Measurements from ENCODE around the gene BRSK2.

The BRSK2 gene

GRCh38 chr11:1437500-1437899, 47.8 kb downstream of the BRSK2 start (continued):
- TF ChIP-seq ZNF37A (tag by site-specific recombination; IDR thresholded peaks at IDR 0.05) (no peak), HIC1 (tag by site-specific recombination; IDR thresholded peaks at IDR 0.05) (no peak), ZNF596 (tag by site-specific recombination; IDR thresholded peaks at IDR 0.05) (no peak), ZNF239 (tag by site-specific recombination; IDR thresholded peaks at IDR 0.05) (no peak), KLF9 (tag by site-specific recombination; IDR thresholded peaks at IDR 0.05; ENCODE audit: low read depth) (no peak), EGR2 (tag by site-specific recombination; IDR thresholded peaks at IDR 0.05; ENCODE audit: low read depth) (peak; percentile 28; the same call in 1 of the 2 replicates), ZNF658 (tag by site-specific recombination; IDR thresholded peaks at IDR 0.05) (no peak), MEIS1 (CRISPR knock-in tag; IDR thresholded peaks at IDR 0.05; ENCODE audit: borderline replicate concordance) (no peak), ZNF707 (tag by site-specific recombination; IDR thresholded peaks at IDR 0.05) (no peak), ZFP69B (tag by site-specific recombination; IDR thresholded peaks at IDR 0.05) (peak; percentile 96), ZNF560 (tag by site-specific recombination; IDR thresholded peaks at IDR 0.05; ENCODE audit: borderline replicate concordance) (no peak), ZNF16 (tag by site-specific recombination; IDR thresholded peaks at IDR 0.05; ENCODE audit: low read depth) (no peak), ZSCAN5A (tag by site-specific recombination; IDR thresholded peaks at IDR 0.05) (no peak), ZNF510 (tag by site-specific recombination; IDR thresholded peaks at IDR 0.05; ENCODE audit: insufficient replicate concordance) (no peak), KLF1 (tag by site-specific recombination; IDR thresholded peaks at IDR 0.05) (0 out of 2 replicates have a peak, but pooled peaks have one; percentile 31), ZNF404 (tag by site-specific recombination; IDR thresholded peaks at IDR 0.05) (no peak), ZBTB11 (tag by site-specific recombination; conservative IDR thresholded peaks at IDR 0.05; ENCODE audit: low read depth) (no peak), ZNF19 (tag by site-specific recombination; IDR thresholded peaks at IDR 0.05; ENCODE audit: low read depth) (no peak)

- TF ChIP-seq GLI2 (tag by site-specific recombination; IDR thresholded peaks at IDR 0.05; ENCODE audit: borderline replicate concordance, low read depth) = no peak
- TF ChIP-seq ZNF354C (tag by site-specific recombination; IDR thresholded peaks at IDR 0.05; ENCODE audit: borderline replicate concordance, low read depth) = no peak
- H3K4me1 ChIP-seq (ENCODE audit: control insufficient read depth, insufficient read depth, low read length) = no peaks in the 10 kb centered on the region
- ChIA-PET CTCF (no interaction called here), POLR2A (interaction anchor here (1.3 kb wide), 1 partner anchor 56 kb away, joined by 3 read pairs; no protein-coding TSS in a partner anchor)
- H3K9me3 ChIP-seq (ENCODE audit: control insufficient read depth, insufficient read depth, low read depth, low read length) = no peaks in the 10 kb centered on the region
- H3K36me3 ChIP-seq (ENCODE audit: control insufficient read depth in 2 of 2, insufficient read depth in 1 of 2, low read length in 2 of 2) = peaks cover 0 to 22% of the 10 kb centered on the region in 2 experiments; a peak in 1 of 3 replicates
- H3K4me3 ChIP-seq (ENCODE audit: low read depth, low read length) = no peak overlapping the region
- H3K27ac ChIP-seq (ENCODE audit: extremely low read depth, low read depth, low read length) = no peak overlapping the region
Observed at GRCh38 chr11:1438261-1438966, 48.7 kb downstream of the BRSK2 start.

Data from HEK293 (cell line).